Measurements from ENCODE around the gene MRAS. TPM values are rescaled to one million over a fixed set of nuclear protein-coding genes. Genes with fewer than 3 reads are reported as not detected.

Gene MRAS
- total RNA-seq, 6 donors from 2014 or later: 15.7 to 56.0 (median 34.8) TPM

- 38 to 42% methylated on average over 2 of the region's 2 CpGs for WGBS, 2 donors
- ATAC-seq (ENCODE audit: low FRiP score in 2 of 2) (no peak), DNase-seq (no peak)
- Histone ChIP-seq H3K9me3 (no peaks in the 10 kb centered on the region), H3K27me3 (no peaks in the 10 kb centered on the region), H3K36me3 (no peaks in the 10 kb centered on the region), H3K4me1 (peaks cover 25 to 47% (median 41%) of the 10 kb centered on the region in 4 donors), H3K4me3 (no peak overlapping the region), H3K27ac (peak overlapping the region in 2 of 4 donors; percentile 48 to 55)
- TF ChIP-seq POLR2AphosphoS5 (IDR thresholded peaks at IDR 0.05) (no peak), EP300 (IDR thresholded peaks at IDR 0.05) (no peak), POLR2A (IDR thresholded peaks at IDR 0.05) (no peak)
- TF ChIP-seq, protein P1, sequence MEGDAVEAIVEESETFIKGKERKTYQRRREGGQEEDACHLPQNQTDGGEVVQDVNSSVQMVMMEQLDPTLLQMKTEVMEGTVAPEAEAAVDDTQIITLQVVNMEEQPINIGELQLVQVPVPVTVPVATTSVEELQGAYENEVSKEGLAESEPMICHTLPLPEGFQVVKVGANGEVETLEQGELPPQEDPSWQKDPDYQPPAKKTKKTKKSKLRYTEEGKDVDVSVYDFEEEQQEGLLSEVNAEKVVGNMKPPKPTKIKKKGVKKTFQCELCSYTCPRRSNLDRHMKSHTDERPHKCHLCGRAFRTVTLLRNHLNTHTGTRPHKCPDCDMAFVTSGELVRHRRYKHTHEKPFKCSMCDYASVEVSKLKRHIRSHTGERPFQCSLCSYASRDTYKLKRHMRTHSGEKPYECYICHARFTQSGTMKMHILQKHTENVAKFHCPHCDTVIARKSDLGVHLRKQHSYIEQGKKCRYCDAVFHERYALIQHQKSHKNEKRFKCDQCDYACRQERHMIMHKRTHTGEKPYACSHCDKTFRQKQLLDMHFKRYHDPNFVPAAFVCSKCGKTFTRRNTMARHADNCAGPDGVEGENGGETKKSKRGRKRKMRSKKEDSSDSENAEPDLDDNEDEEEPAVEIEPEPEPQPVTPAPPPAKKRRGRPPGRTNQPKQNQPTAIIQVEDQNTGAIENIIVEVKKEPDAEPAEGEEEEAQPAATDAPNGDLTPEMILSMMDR (IDR thresholded peaks at IDR 0.05): no peak
These were observed 93.4 kb downstream of the MRAS start for GRCh38 chr3:138441742-138442141.

DNA sequence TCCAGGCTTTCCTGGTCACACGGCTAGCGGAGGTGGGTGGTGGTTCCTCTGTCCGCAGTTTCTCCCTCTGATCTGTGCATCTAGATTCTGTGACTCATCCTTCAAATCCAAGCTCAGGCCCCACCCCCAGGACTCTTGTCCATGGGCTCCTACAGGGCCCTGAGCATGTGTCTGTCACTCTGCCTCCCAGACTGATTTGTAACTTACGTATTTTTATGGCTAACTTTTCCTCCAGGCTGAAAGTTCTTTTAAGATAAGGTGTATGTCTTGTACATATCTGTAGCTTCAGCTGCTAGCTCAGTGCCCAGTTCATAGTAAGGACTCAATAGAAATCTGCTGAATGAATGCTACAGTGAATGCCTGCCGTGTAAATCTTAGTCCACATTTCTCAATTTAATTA is 94.1 kb downstream of the MRAS start:
- no peak for ATAC-seq (ENCODE audit: low FRiP score in 2 of 2)
- WGBS, 2 donors: 57 to 64% methylated on average over 5 of the region's 5 CpGs

GRCh38 chr3:138443091-138443490 is 94.7 kb downstream of the MRAS start:
- Histone ChIP-seq H3K27me3 (no peaks in the 10 kb centered on the region), H3K9me3 (no peaks in the 10 kb centered on the region), H3K4me1 (peaks cover 25 to 42% (median 41%) of the 10 kb centered on the region in 4 donors), H3K27ac (no peak overlapping the region), H3K36me3 (no peaks in the 10 kb centered on the region), H3K4me3 (no peak overlapping the region)
- DNase-seq (no peak), ATAC-seq (ENCODE audit: low FRiP score in 2 of 2) (no peak)
- TF ChIP-seq EP300 (IDR thresholded peaks at IDR 0.05): no peak
- TF ChIP-seq, protein P1 (IDR thresholded peaks at IDR 0.05): no peak
- TF ChIP-seq POLR2A (IDR thresholded peaks at IDR 0.05): no peak
- TF ChIP-seq POLR2AphosphoS5 (IDR thresholded peaks at IDR 0.05): no peak
- 75 to 76% methylated on average over 2 of the region's 2 CpGs for WGBS, 2 donors

More for the DNA sequence above, 94.1 kb downstream of the MRAS start:
- Histone ChIP-seq H3K9me3 (no peaks in the 10 kb centered on the region), H3K4me1 (peaks cover 25 to 42% (median 41%) of the 10 kb centered on the region in 4 donors), H3K27me3 (no peaks in the 10 kb centered on the region), H3K4me3 (no peak overlapping the region), H3K27ac (peak overlapping the region in 1 of 4 donors; percentile 57), H3K36me3 (no peaks in the 10 kb centered on the region)
- no peak for TF ChIP-seq EP300 (IDR thresholded peaks at IDR 0.05)
- TF ChIP-seq, protein P1 (IDR thresholded peaks at IDR 0.05): no peak
- no peak for TF ChIP-seq POLR2A (IDR thresholded peaks at IDR 0.05)
- TF ChIP-seq POLR2AphosphoS5 (IDR thresholded peaks at IDR 0.05): no peak
- peak in 1 of 2 donors; percentile 43 for DNase-seq

DNA sequence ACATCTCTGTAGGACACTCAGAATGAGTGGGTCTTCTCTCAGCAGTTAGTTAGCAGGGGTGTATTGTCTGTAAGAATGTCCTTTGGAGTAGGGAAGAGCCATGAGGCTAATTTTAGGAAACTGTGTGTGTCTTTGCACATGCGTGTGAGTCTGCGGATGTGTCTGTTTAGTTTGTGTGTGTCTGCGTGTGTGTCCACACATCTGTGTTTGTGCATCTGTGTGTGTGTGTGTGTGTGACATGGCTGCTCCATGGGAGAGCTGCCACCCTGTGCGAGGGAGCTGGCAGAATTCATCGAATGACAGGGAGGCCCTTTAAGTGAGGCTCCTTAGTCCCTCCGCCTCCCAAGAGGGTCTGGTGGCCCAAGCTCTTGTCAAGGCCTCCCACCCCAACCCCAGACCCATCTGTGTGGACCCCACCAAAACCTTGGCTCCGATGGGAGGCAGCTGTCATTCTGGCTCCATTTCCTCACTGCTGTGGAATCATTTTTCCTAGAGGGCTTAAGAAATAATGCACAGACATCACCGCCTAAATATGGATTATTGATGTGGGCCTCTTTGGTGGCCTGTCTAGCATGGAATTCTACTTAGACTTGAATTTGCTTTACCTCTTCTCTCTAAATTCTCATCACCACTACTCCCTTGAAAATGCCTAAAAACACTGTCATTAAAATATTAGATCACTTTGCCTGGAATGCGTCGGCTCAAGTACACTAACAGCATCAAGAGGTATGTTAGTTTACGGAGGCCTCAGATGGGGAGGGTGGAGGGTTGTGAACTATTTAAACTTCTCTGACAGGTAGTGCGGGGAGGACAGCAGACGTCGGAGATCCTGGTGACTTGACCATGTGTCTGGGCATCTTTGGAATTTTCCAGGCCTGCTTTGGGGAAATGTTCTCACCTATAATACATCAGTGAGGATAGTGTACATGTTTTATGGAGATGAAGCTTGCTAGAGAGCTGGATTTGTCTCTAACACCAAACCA is 95.4 kb downstream of the MRAS start:
- TF ChIP-seq EP300 (IDR thresholded peaks at IDR 0.05) (no peak), POLR2A (IDR thresholded peaks at IDR 0.05) (no peak), POLR2AphosphoS5 (IDR thresholded peaks at IDR 0.05) (no peak)
- TF ChIP-seq, protein P1 (IDR thresholded peaks at IDR 0.05): no peak
- 87% methylated on average over 14 of the region's 14 CpGs for WGBS, 2 donors
- no peak overlapping the region for H3K27ac ChIP-seq
- no peak overlapping the region for H3K4me3 ChIP-seq
- no peaks in the 10 kb centered on the region for H3K9me3 ChIP-seq
- ATAC-seq (ENCODE audit: low FRiP score in 2 of 2) (no peak), DNase-seq (no peak)
- H3K4me1 ChIP-seq: peaks cover 25 to 42% (median 41%) of the 10 kb centered on the region in 4 donors
- H3K27me3 ChIP-seq: no peaks in the 10 kb centered on the region
- H3K36me3 ChIP-seq: no peaks in the 10 kb centered on the region

Measured in upper lobe of left lung (tissue), 6 donors.